CD4-positive, alpha-beta T cell treated with Interleukin-17A for 1 hour (primary cell): ENCODE data around the gene COX8C.

ENCODE experiments used
- DNase-seq: peaks from one replicate; pipeline ENCODE4 v3.0.0-alpha.2; 2020

COX8C gene

GRCh38 chr14:93346926-93347721 is at the start of gene COX8C:
TSS of gene COX8C (plus strand) at chr14:93347182. CDS start at chr14:93347269, 87 bp downstream.
- no peak for DNase-seq

GRCh38 chr14:93299416-93299815 is 47.6 kb upstream of the COX8C start:
- DNase-seq, result no peak

- DNase-seq, result no peak
Measured at GRCh38 chr14:93299866-93300265, 47.1 kb upstream of the COX8C start.

GRCh38 chr14:93301821-93302447 is 45.0 kb upstream of the COX8C start:
- DNase-seq, result no peak

- no peak for DNase-seq
Measured at GRCh38 chr14:93302688-93303581, 44.0 kb upstream of the COX8C start.

GRCh38 chr14:93303659-93304058 is 43.3 kb upstream of the COX8C start:
- DNase-seq, result no peak

- no peak for DNase-seq
Measured at GRCh38 chr14:93304771-93305170, 42.2 kb upstream of the COX8C start.

GRCh38 chr14:93305725-93306418 is 41.1 kb upstream of the COX8C start:
- DNase-seq, result no peak

- DNase-seq, result no peak
Measured at GRCh38 chr14:93306812-93307211, 40.2 kb upstream of the COX8C start.

GRCh38 chr14:93308686-93309345 is 38.2 kb upstream of the COX8C start:
- no peak for DNase-seq

- DNase-seq, result no peak
Measured at GRCh38 chr14:93309427-93309966, 37.5 kb upstream of the COX8C start.

- no peak for DNase-seq
Measured at GRCh38 chr14:93311082-93311481, 35.9 kb upstream of the COX8C start.

- DNase-seq, result no peak
Measured at GRCh38 chr14:93315575-93315974, 31.4 kb upstream of the COX8C start.

- DNase-seq, result no peak
Measured at GRCh38 chr14:93316716-93317115, 30.3 kb upstream of the COX8C start.

GRCh38 chr14:93317210-93317874 is 29.6 kb upstream of the COX8C start:
- DNase-seq, result no peak

- no peak for DNase-seq
Measured at GRCh38 chr14:93317875-93318807, 28.8 kb upstream of the COX8C start.

- DNase-seq, result no peak
Measured at GRCh38 chr14:93318927-93319326, 28.1 kb upstream of the COX8C start.

GRCh38 chr14:93319494-93319893 is 27.5 kb upstream of the COX8C start:
- no peak for DNase-seq

- no peak for DNase-seq
Measured at GRCh38 chr14:93319958-93320357, 27.0 kb upstream of the COX8C start.

GRCh38 chr14:93320489-93320888 is 26.5 kb upstream of the COX8C start:
- no peak for DNase-seq
